Peyer's patch (tissue), 4 donors: ENCODE measurements around the gene CLDN6. TPM values are rescaled to one million over a fixed set of nuclear protein-coding genes. Genes with fewer than 3 reads are reported as not detected.
A peak's percentile ranks its signal among the peaks of the same experiment; 100 is the strongest.

Source experiments
- DNase-seq, 3 donors: peaks; one replicate each; pipeline ENCODE4 v3.0.0-alpha.2; 2017 to 2019
- H3K27ac ChIP-seq, 4 donors: fragments of 200-600 bp; sonication (generic); one replicate each; pipeline ENCODE4 v1.5.1; 2016 to 2019
- H3K27me3 ChIP-seq, 2 donors: fragments of 200-600 bp; sonication (generic); one replicate each; pipeline ENCODE4 v1.5.1; 2019
- H3K36me3 ChIP-seq, 3 donors: fragments of 200-600 bp; sonication (generic); one replicate each; pipeline ENCODE4 v1.5.1; 2016 to 2019
- H3K4me1 ChIP-seq, 4 donors: fragments of 200-600 bp; sonication (generic); one replicate each; pipeline ENCODE4 v1.5.1; 2016 to 2019
- H3K4me3 ChIP-seq, 4 donors: fragments of 200-600 bp; sonication (generic); 1 replicate in 3 of 4; 2 replicates in 1 of 4; pipeline ENCODE4 v1.5.1; 2016 to 2019; ENCODE audit warnings: mild to moderate bottlenecking in 1 of 4
- H3K9me3 ChIP-seq, 4 donors: fragments of 200-600 bp; sonication (generic); one replicate each; pipeline ENCODE4 v1.5.1; 2016 to 2019; ENCODE audit warnings: mild to moderate bottlenecking in 1 of 4
- POLR2A ChIP-seq, 2 donors: fragments of 450-650 bp; IDR thresholded peaks; one replicate each; pipeline ENCODE4 v1.5.1; 2017; ENCODE audit warnings: antibody characterized with exemption in 2 of 2, mild to moderate bottlenecking in 2 of 2, moderate library complexity in 2 of 2
- total RNA-seq, 4 donors: library from RNA; depleted of rRNA; stranded (reverse); fragments of >200 nt; gene quantifications; one replicate each; pipeline ENCODE4 v1.1.0, GENCODE V29; 2016
- TF ChIP-seq, protein P1 (sequence below), 6 experiments: fragments of 450-650 bp in 4 of 6; fragments of 200-600 bp in 2 of 6; sonication (generic) in 1 of 6; IDR thresholded peaks; one replicate each; pipeline ENCODE4 v1.5.1; 2017 to 2019; ENCODE audit warnings: antibody characterized with exemption in 6 of 6, mild to moderate bottlenecking in 3 of 6, moderate library complexity in 1 of 6

The CLDN6 gene
- total RNA-seq, 4 donors from 2014 or later: not detected

DNA sequence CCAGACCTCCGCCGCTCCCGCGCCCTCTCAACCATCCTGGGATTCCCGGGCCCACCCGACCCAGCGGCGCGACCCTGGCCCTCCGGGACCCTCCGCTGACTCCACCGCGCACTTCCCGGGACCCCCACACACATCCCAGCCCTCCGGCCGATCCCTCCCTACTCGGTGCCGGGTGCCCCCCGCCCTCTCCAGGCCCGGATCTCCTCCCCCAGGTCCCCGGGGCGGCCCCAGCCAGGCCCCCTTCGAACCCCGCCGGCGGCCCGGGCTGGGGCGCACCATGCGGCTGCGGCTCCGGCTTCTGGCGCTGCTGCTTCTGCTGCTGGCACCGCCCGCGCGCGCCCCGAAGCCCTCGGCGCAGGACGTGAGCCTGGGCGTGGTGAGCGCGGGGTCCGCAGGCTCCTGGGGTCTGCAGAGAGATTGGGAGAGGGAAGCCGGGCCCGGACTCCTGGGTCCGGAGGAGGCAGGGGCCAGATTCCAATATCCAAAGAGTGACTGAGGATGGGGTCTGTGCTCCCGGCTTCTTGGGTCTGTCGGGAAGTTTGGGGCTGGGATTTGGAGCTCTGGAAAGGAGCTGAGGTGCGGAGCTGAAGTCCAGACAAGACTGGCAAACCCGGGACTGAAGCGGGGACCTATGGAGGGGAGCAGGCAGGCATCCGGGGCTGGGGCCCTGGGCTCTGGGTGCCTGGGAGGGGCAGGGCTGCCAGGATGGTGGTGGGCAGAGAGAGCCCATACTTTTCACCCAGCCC, 28.8 kb upstream of the CLDN6 start:
- H3K9me3 ChIP-seq: no peaks in the 10 kb centered on the region
- H3K36me3 ChIP-seq: no peaks in the 10 kb centered on the region
- H3K27me3 ChIP-seq: peaks cover 0 to 50% of the 10 kb centered on the region in 2 donors
- TF ChIP-seq POLR2A (IDR thresholded peaks at IDR 0.05): no peak
- TF ChIP-seq, protein P1, sequence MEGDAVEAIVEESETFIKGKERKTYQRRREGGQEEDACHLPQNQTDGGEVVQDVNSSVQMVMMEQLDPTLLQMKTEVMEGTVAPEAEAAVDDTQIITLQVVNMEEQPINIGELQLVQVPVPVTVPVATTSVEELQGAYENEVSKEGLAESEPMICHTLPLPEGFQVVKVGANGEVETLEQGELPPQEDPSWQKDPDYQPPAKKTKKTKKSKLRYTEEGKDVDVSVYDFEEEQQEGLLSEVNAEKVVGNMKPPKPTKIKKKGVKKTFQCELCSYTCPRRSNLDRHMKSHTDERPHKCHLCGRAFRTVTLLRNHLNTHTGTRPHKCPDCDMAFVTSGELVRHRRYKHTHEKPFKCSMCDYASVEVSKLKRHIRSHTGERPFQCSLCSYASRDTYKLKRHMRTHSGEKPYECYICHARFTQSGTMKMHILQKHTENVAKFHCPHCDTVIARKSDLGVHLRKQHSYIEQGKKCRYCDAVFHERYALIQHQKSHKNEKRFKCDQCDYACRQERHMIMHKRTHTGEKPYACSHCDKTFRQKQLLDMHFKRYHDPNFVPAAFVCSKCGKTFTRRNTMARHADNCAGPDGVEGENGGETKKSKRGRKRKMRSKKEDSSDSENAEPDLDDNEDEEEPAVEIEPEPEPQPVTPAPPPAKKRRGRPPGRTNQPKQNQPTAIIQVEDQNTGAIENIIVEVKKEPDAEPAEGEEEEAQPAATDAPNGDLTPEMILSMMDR (IDR thresholded peaks at IDR 0.05): no peak
- no peak for DNase-seq
- peak overlapping the region; percentile 23 to 59 (median 42) for H3K4me3 ChIP-seq
- peak overlapping the region in 2 of 4 donors; percentile 12 to 57 for H3K27ac ChIP-seq
- peaks cover 0 to 24% (median 18%) of the 10 kb centered on the region in 4 donors for H3K4me1 ChIP-seq

DNA sequence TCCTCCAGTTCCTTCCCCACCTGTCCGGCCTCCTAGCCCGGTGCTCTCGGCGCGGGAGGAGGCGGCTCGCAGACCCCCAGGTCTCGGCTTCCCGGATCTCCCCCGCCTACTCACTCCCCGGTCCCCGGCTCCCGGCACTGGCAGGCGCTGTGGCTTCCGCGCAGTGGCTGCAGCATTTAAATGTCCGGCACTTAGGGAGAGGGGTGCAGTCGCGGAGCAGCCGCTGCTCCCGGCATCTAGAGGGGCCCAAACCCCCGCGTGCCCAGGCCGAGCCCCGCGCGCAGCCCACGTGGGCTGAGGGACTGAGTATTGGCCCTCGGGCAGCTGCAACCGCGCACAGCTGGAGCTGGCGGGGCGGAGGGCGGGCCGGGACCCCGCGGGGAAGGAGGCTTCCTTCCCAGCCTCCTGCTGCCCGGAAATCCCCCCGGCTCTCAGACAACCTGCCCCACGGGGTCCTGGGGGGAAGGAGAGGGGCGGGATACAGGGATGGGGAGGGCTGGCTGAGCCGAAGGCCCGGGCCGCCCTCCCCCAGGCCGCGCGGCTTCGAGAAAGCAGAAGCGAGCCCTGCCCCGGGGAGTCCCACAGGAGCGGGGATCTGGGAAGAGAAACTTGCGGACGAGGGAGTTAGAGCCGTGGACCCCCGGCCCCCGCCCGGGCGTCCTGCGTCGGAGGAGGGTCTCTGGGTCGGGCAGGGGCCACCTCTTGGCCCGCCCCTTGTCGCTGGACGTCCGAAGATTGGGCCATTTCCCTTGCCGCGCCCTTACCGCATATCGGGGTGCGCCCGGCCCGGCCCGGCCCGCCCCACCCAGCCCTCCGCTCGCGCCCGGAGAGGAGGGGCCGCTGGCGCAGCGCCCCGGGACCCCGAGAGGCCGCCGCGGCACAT, 28.0 kb upstream of the CLDN6 start, which contains the start of gene MMP25:
MMP25 (plus strand) TSS at position 804 of the 883 bp plus-strand sequence. CDS start 357 bp downstream, outside the sequence.
- Histone ChIP-seq H3K4me3 (peak within 1 kb of the TSS; percentile 23 to 59 (median 42)), H3K27me3 (peaks cover 0 to 50% of the 10 kb centered on the region in 2 donors), H3K27ac (peak within 1 kb of the TSS in 2 of 4 donors; percentile 12 to 57), H3K4me1 (peaks cover 0 to 24% (median 18%) of the 10 kb centered on the region in 4 donors), H3K36me3 (no peaks in the 10 kb centered on the region), H3K9me3 (no peaks in the 10 kb centered on the region)
- DNase-seq: peak in 1 of 3 donors; percentile 50
- TF ChIP-seq POLR2A (IDR thresholded peaks at IDR 0.05): no peak
- TF ChIP-seq, protein P1 (IDR thresholded peaks at IDR 0.05): no peak

DNA sequence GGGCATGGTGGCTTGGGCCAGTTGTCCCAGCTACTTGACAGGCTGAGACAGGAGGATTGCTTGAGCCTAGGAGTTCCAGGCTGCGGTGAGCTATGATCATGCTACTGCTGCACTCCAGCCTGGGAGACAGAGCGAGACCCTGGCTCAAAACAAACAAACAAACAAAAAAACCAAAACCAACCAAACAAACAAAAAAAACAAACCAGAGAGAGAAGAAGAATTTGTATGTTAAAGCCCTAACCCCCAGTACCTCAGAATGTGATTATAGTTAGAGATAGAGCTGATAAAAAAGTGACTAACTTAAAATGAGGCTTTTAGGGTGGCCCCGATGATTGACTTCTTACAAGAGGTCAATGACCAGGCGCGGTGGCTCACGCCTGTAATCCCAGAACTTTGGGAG, 26.7 kb upstream of the CLDN6 start:
- DNase-seq: no peak
- Histone ChIP-seq H3K4me3 (no peak overlapping the region), H3K36me3 (no peaks in the 10 kb centered on the region), H3K27me3 (peaks cover 0 to 44% of the 10 kb centered on the region in 2 donors), H3K9me3 (no peaks in the 10 kb centered on the region), H3K4me1 (peaks cover 0 to 24% (median 18%) of the 10 kb centered on the region in 4 donors), H3K27ac (no peak overlapping the region)
- TF ChIP-seq, protein P1 (IDR thresholded peaks at IDR 0.05): no peak
- TF ChIP-seq POLR2A (IDR thresholded peaks at IDR 0.05): no peak

DNA sequence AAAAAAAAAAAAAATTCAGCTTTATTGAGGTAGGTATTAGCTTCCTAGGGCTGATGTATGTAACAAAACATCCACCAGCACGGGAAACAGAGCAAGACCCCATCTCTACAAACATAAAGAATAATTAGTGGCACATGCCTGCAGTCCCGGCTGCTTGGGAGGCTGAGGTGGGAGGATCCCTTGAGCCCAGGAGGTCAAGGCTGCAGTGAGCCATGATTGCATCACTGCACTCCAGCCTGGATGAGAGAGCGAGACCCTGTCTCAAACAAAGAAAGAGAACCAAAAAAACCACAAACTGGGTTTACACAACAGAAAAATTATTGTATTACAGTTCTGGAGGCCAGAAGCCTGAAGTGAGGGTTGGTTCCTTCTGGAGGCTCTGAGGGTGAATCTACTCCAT, 24.4 kb upstream of the CLDN6 start:
- DNase-seq: no peak
- no peak overlapping the region for H3K4me3 ChIP-seq
- H3K27ac ChIP-seq: no peak overlapping the region
- peaks cover 5 to 39% (median 18%) of the 10 kb centered on the region in 4 donors for H3K4me1 ChIP-seq
- peaks cover 0 to 35% of the 10 kb centered on the region in 2 donors for H3K27me3 ChIP-seq
- H3K9me3 ChIP-seq: no peaks in the 10 kb centered on the region
- TF ChIP-seq POLR2A (IDR thresholded peaks at IDR 0.05): no peak
- TF ChIP-seq, protein P1 (IDR thresholded peaks at IDR 0.05): no peak
- H3K36me3 ChIP-seq: no peaks in the 10 kb centered on the region

DNA sequence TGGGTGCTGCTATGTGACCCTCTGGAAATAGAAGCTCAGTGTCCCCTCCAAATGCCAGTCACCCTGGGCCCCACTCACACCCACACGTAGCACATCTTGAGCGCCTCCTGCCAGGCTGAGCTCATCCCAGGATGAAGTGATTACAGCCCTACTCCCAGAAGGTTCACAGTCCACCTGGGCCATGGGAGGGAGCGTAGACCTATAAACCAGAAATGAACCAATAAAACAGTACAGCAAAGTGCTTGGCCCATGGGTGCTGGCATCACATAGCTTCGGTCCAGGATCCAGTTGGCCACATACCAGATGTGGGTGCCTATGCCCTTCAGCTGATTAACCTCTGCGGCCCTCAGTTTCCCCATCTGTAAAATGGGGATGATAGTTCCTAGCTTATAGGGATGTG, 20.9 kb upstream of the CLDN6 start:
- H3K27ac ChIP-seq: peak overlapping the region in 3 of 4 donors; percentile 46 to 92 (median 69)
- no peaks in the 10 kb centered on the region for H3K9me3 ChIP-seq
- peaks cover 0 to 13% of the 10 kb centered on the region in 2 donors for H3K27me3 ChIP-seq
- no peak overlapping the region for H3K4me3 ChIP-seq
- TF ChIP-seq POLR2A (IDR thresholded peaks at IDR 0.05): peak; percentile 34 to 58
- TF ChIP-seq, protein P1 (IDR thresholded peaks at IDR 0.05): no peak
- H3K36me3 ChIP-seq: no peaks in the 10 kb centered on the region
- peak in 2 of 3 donors; percentile 81 to 88 for DNase-seq
- peaks cover 0 to 28% (median 7%) of the 10 kb centered on the region in 4 donors for H3K4me1 ChIP-seq
